Measurements from ENCODE around the gene SP100.

DNA sequence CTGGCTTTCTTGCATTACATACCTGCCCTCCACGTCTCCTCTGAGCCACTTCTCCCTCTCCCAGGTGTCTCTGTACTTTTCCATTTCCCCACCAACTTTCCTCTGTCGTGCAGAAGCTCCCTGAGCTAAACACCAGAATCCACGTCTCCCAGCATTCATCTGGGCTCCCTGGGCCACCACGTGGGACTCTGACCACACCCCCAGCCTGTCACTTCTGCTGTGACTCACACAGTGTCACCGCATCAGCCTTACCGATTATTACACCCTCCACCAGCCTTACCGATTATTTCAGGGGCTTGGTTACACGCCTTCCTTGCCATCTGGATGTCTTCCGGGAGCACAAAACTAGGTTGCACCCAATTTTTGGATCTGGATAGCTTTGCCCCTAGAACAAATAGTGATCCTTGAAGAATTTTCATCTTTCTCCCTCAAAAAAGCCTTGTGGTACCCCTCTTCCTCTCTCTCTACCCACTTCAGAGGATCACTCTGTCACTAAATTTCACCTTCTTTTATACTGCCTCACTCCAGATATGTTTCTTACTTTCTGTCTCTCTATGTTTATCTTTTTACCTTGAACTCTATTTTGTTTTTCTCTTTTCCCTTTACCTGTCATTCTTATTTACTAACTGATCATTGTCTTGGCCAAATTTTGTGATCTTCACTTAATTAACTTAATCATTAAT is 159.8 kb downstream of the SP100 start:
- TF ChIP-seq, protein P1, sequence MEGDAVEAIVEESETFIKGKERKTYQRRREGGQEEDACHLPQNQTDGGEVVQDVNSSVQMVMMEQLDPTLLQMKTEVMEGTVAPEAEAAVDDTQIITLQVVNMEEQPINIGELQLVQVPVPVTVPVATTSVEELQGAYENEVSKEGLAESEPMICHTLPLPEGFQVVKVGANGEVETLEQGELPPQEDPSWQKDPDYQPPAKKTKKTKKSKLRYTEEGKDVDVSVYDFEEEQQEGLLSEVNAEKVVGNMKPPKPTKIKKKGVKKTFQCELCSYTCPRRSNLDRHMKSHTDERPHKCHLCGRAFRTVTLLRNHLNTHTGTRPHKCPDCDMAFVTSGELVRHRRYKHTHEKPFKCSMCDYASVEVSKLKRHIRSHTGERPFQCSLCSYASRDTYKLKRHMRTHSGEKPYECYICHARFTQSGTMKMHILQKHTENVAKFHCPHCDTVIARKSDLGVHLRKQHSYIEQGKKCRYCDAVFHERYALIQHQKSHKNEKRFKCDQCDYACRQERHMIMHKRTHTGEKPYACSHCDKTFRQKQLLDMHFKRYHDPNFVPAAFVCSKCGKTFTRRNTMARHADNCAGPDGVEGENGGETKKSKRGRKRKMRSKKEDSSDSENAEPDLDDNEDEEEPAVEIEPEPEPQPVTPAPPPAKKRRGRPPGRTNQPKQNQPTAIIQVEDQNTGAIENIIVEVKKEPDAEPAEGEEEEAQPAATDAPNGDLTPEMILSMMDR (IDR thresholded peaks at IDR 0.05), result no peak
- no peak for TF ChIP-seq POLR2A (IDR thresholded peaks at IDR 0.05)

Measured in sigmoid colon (tissue), 3 donors.